Measurements from ENCODE around the gene NSMCE1. TPM values are rescaled to one million over a fixed set of nuclear protein-coding genes. Genes with fewer than 3 reads are reported as not detected.

Gene NSMCE1
- total RNA-seq, 1 donor from 2014 or later = 53.0 TPM

- Histone ChIP-seq H3K36me3 (peaks cover 43% of the 10 kb centered on the region), H3K9me3 (no peaks in the 10 kb centered on the region), H3K4me1 (peaks cover 66% of the 10 kb centered on the region), H3K27ac (peak overlapping the region; percentile 61), H3K4me3 (no peak overlapping the region), H3K27me3 (ENCODE audit: low read depth) (no peaks in the 10 kb centered on the region)
- no peak for TF ChIP-seq CTCF (IDR thresholded peaks at IDR 0.05)
- ATAC-seq (no peak), DNase-seq (peak; percentile 50)
- intact Hi-C loops (cut with DNase I) = loop anchor here (5.0 kb wide), 1 partner anchor 135 kb away; no protein-coding TSS in a partner anchor
These were observed 36.3 kb downstream of the NSMCE1 start for GRCh38 chr16:27232061-27232900.

GRCh38 chr16:27231692-27232060 lies 36.9 kb downstream of the NSMCE1 start:
- no peaks in the 10 kb centered on the region for H3K9me3 ChIP-seq
- DNase-seq = peak; percentile 36
- ATAC-seq = no peak
- no peak overlapping the region for H3K4me3 ChIP-seq
- H3K4me1 ChIP-seq = peaks cover 60% of the 10 kb centered on the region
- H3K27me3 ChIP-seq (ENCODE audit: low read depth) = no peaks in the 10 kb centered on the region
- intact Hi-C loops (cut with DNase I) = loop anchor here (5.0 kb wide), 1 partner anchor 136 kb away; no protein-coding TSS in a partner anchor
- H3K27ac ChIP-seq = no peak overlapping the region
- TF ChIP-seq CTCF (IDR thresholded peaks at IDR 0.05) = no peak
- H3K36me3 ChIP-seq = peaks cover 45% of the 10 kb centered on the region

- Histone ChIP-seq H3K4me3 (no peak overlapping the region), H3K27me3 (ENCODE audit: low read depth) (no peaks in the 10 kb centered on the region), H3K4me1 (peaks cover 49% of the 10 kb centered on the region), H3K27ac (no peak overlapping the region), H3K9me3 (no peaks in the 10 kb centered on the region), H3K36me3 (peaks cover 55% of the 10 kb centered on the region)
- DNase-seq (peak; percentile 54), ATAC-seq (peak; percentile 34 to 49)
- intact Hi-C loops (cut with DNase I) = loop anchor here (5.0 kb wide), 1 partner anchor 137 kb away; no protein-coding TSS in a partner anchor
- TF ChIP-seq CTCF (IDR thresholded peaks at IDR 0.05) = peak; percentile 9
These were observed 38.0 kb downstream of the NSMCE1 start for GRCh38 chr16:27230562-27231001.

GRCh38 chr16:27229891-27230470 lies 38.6 kb downstream of the NSMCE1 start:
- TF ChIP-seq CTCF (IDR thresholded peaks at IDR 0.05) = no peak
- no peaks in the 10 kb centered on the region for H3K9me3 ChIP-seq
- H3K4me1 ChIP-seq = peaks cover 43% of the 10 kb centered on the region
- intact Hi-C loops (cut with DNase I) = loop anchor here (5.0 kb wide), 1 partner anchor 137 kb away; no protein-coding TSS in a partner anchor
- no peaks in the 10 kb centered on the region for H3K27me3 ChIP-seq (ENCODE audit: low read depth)
- DNase-seq (peak; percentile 35), ATAC-seq (no peak)
- H3K4me3 ChIP-seq = no peak overlapping the region
- no peak overlapping the region for H3K27ac ChIP-seq
- H3K36me3 ChIP-seq = peaks cover 61% of the 10 kb centered on the region

GRCh38 chr16:27228621-27229501 lies 39.7 kb downstream of the NSMCE1 start:
- no peak overlapping the region for H3K27ac ChIP-seq
- TF ChIP-seq CTCF (IDR thresholded peaks at IDR 0.05) = no peak
- DNase-seq = peak; percentile 46
- H3K36me3 ChIP-seq = peaks cover 70% of the 10 kb centered on the region
- intact Hi-C loops (cut with DNase I) = no loop called here
- H3K27me3 ChIP-seq (ENCODE audit: low read depth) = no peaks in the 10 kb centered on the region
- H3K4me1 ChIP-seq = peaks cover 33% of the 10 kb centered on the region
- H3K9me3 ChIP-seq = no peaks in the 10 kb centered on the region
- no peak overlapping the region for H3K4me3 ChIP-seq
- peak; percentile 4 to 15 for ATAC-seq
